ENCODE results near the gene ABCC1. TPM values are rescaled to one million over a fixed set of nuclear protein-coding genes. Genes with fewer than 3 reads are reported as not detected.

Gene ABCC1
- total RNA-seq, 1 experiment from 2014 or later: 61.9 TPM

GRCh38 chr16:15953477-15953876, 4.1 kb downstream of the ABCC1 start:
- H3K36me3 Mint-ChIP-seq: peaks cover 3% of the 10 kb centered on the region
- peaks cover 42% of the 10 kb centered on the region for H3K4me1 Mint-ChIP-seq
- POLR2A ChIA-PET: no interaction called here
- no peak overlapping the region for H3K4me3 Mint-ChIP-seq
- DNase-seq (ENCODE audit: low spot score): no peak
- H3K27me3 Mint-ChIP-seq (ENCODE audit: low read depth): no peaks in the 10 kb centered on the region
- TF ChIP-seq PREB (CRISPR knock-in tag; IDR thresholded peaks at IDR 0.05; ENCODE audit: borderline replicate concordance) (no peak), ATF1 (CRISPR knock-in tag; IDR thresholded peaks at IDR 0.05) (no peak), ZNF232 (CRISPR knock-in tag; IDR thresholded peaks at IDR 0.05) (no peak), RORB (CRISPR knock-in tag; IDR thresholded peaks at IDR 0.05) (no peak), NFE2L1 (CRISPR knock-in tag; IDR thresholded peaks at IDR 0.05) (no peak), CTCF (IDR thresholded peaks at IDR 0.05) (no peak), ZBTB21 (CRISPR knock-in tag; IDR thresholded peaks at IDR 0.05; ENCODE audit: borderline replicate concordance) (no peak), USF1 (CRISPR knock-in tag; IDR thresholded peaks at IDR 0.05) (no peak), NFYB (CRISPR knock-in tag; conservative IDR thresholded peaks at IDR 0.05; ENCODE audit: low read depth) (no peak), ZNF263 (CRISPR knock-in tag; IDR thresholded peaks at IDR 0.05; ENCODE audit: low read depth) (no peak), ZNF138 (CRISPR knock-in tag; conservative IDR thresholded peaks at IDR 0.05) (no peak), MXD4 (CRISPR knock-in tag; IDR thresholded peaks at IDR 0.05; ENCODE audit: borderline replicate concordance) (no peak), ZNF416 (CRISPR knock-in tag; IDR thresholded peaks at IDR 0.05) (no peak), FOXK1 (CRISPR knock-in tag; IDR thresholded peaks at IDR 0.05) (no peak), TP53 (CRISPR knock-in tag; IDR thresholded peaks at IDR 0.05) (no peak)
- TF ChIP-seq, protein P1, sequence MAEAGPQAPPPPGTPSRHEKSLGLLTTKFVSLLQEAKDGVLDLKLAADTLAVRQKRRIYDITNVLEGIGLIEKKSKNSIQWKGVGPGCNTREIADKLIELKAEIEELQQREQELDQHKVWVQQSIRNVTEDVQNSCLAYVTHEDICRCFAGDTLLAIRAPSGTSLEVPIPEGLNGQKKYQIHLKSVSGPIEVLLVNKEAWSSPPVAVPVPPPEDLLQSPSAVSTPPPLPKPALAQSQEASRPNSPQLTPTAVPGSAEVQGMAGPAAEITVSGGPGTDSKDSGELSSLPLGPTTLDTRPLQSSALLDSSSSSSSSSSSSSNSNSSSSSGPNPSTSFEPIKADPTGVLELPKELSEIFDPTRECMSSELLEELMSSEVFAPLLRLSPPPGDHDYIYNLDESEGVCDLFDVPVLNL (CRISPR knock-in tag; IDR thresholded peaks at IDR 0.05; ENCODE audit: borderline replicate concordance, low read depth): no peak
- TF ChIP-seq, protein P2, sequence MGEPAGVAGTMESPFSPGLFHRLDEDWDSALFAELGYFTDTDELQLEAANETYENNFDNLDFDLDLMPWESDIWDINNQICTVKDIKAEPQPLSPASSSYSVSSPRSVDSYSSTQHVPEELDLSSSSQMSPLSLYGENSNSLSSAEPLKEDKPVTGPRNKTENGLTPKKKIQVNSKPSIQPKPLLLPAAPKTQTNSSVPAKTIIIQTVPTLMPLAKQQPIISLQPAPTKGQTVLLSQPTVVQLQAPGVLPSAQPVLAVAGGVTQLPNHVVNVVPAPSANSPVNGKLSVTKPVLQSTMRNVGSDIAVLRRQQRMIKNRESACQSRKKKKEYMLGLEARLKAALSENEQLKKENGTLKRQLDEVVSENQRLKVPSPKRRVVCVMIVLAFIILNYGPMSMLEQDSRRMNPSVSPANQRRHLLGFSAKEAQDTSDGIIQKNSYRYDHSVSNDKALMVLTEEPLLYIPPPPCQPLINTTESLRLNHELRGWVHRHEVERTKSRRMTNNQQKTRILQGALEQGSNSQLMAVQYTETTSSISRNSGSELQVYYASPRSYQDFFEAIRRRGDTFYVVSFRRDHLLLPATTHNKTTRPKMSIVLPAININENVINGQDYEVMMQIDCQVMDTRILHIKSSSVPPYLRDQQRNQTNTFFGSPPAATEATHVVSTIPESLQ (CRISPR knock-in tag; IDR thresholded peaks at IDR 0.05): no peak
- TF ChIP-seq, protein P3, sequence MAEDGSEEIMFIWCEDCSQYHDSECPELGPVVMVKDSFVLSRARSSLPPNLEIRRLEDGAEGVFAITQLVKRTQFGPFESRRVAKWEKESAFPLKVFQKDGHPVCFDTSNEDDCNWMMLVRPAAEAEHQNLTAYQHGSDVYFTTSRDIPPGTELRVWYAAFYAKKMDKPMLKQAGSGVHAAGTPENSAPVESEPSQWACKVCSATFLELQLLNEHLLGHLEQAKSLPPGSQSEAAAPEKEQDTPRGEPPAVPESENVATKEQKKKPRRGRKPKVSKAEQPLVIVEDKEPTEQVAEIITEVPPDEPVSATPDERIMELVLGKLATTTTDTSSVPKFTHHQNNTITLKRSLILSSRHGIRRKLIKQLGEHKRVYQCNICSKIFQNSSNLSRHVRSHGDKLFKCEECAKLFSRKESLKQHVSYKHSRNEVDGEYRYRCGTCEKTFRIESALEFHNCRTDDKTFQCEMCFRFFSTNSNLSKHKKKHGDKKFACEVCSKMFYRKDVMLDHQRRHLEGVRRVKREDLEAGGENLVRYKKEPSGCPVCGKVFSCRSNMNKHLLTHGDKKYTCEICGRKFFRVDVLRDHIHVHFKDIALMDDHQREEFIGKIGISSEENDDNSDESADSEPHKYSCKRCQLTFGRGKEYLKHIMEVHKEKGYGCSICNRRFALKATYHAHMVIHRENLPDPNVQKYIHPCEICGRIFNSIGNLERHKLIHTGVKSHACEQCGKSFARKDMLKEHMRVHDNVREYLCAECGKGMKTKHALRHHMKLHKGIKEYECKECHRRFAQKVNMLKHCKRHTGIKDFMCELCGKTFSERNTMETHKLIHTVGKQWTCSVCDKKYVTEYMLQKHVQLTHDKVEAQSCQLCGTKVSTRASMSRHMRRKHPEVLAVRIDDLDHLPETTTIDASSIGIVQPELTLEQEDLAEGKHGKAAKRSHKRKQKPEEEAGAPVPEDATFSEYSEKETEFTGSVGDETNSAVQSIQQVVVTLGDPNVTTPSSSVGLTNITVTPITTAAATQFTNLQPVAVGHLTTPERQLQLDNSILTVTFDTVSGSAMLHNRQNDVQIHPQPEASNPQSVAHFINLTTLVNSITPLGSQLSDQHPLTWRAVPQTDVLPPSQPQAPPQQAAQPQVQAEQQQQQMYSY (CRISPR knock-in tag; IDR thresholded peaks at IDR 0.05): no peak
- TF ChIP-seq, protein P4, sequence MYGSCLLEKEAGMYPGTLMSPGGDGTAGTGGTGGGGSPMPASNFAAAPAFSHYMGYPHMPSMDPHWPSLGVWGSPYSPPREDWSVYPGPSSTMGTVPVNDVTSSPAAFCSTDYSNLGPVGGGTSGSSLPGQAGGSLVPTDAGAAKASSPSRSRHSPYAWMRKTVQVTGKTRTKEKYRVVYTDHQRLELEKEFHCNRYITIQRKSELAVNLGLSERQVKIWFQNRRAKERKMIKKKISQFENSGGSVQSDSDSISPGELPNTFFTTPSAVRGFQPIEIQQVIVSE (CRISPR knock-in tag; IDR thresholded peaks at IDR 0.05; ENCODE audit: borderline replicate concordance): no peak
- TF ChIP-seq, protein P5, sequence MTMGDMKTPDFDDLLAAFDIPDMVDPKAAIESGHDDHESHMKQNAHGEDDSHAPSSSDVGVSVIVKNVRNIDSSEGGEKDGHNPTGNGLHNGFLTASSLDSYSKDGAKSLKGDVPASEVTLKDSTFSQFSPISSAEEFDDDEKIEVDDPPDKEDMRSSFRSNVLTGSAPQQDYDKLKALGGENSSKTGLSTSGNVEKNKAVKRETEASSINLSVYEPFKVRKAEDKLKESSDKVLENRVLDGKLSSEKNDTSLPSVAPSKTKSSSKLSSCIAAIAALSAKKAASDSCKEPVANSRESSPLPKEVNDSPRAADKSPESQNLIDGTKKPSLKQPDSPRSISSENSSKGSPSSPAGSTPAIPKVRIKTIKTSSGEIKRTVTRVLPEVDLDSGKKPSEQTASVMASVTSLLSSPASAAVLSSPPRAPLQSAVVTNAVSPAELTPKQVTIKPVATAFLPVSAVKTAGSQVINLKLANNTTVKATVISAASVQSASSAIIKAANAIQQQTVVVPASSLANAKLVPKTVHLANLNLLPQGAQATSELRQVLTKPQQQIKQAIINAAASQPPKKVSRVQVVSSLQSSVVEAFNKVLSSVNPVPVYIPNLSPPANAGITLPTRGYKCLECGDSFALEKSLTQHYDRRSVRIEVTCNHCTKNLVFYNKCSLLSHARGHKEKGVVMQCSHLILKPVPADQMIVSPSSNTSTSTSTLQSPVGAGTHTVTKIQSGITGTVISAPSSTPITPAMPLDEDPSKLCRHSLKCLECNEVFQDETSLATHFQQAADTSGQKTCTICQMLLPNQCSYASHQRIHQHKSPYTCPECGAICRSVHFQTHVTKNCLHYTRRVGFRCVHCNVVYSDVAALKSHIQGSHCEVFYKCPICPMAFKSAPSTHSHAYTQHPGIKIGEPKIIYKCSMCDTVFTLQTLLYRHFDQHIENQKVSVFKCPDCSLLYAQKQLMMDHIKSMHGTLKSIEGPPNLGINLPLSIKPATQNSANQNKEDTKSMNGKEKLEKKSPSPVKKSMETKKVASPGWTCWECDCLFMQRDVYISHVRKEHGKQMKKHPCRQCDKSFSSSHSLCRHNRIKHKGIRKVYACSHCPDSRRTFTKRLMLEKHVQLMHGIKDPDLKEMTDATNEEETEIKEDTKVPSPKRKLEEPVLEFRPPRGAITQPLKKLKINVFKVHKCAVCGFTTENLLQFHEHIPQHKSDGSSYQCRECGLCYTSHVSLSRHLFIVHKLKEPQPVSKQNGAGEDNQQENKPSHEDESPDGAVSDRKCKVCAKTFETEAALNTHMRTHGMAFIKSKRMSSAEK (CRISPR knock-in tag; IDR thresholded peaks at IDR 0.05; ENCODE audit: borderline replicate concordance): no peak
- CTCF ChIA-PET: no interaction called here
- no peaks in the 10 kb centered on the region for H3K9me3 Mint-ChIP-seq
- peak overlapping the region; percentile 17 for H3K27ac Mint-ChIP-seq
- no peak for ATAC-seq

All from WTC11 (cell line).